Endothelial cell (in vitro differentiated cells): ENCODE results near the gene SLC9A4. TPM values are rescaled to one million over a fixed set of nuclear protein-coding genes. Genes with fewer than 3 reads are reported as not detected.

Experiments used
- DNase-seq: peaks from one replicate; pipeline ENCODE4 v3.0.0; 2021; ENCODE audit warnings: low spot score
- H3K27ac Mint-ChIP-seq: one replicate; pipeline ENCODE4 v1.8.0; 2021; ENCODE audit warnings: mixed read lengths, inconsistent platforms; ENCODE audit not compliant: unreplicated experiment
- H3K27me3 Mint-ChIP-seq: one replicate; pipeline ENCODE4 v1.8.0; 2021; ENCODE audit warnings: mild to moderate bottlenecking, moderate library complexity, mixed read lengths, inconsistent platforms; ENCODE audit not compliant: unreplicated experiment
- H3K36me3 Mint-ChIP-seq: one replicate; pipeline ENCODE4 v1.8.0; 2021; ENCODE audit warnings: mild to moderate bottlenecking, low read depth, mixed read lengths, inconsistent platforms; ENCODE audit not compliant: unreplicated experiment
- H3K4me1 Mint-ChIP-seq: one replicate; pipeline ENCODE4 v1.8.0; 2021; ENCODE audit warnings: mild to moderate bottlenecking, mixed read lengths, inconsistent platforms; ENCODE audit not compliant: unreplicated experiment
- H3K4me3 Mint-ChIP-seq: one replicate; pipeline ENCODE4 v1.8.0; 2021; ENCODE audit warnings: mild to moderate bottlenecking, mixed read lengths, inconsistent platforms; ENCODE audit not compliant: unreplicated experiment
- H3K9me3 Mint-ChIP-seq: one replicate; pipeline ENCODE4 v1.8.0; 2021; ENCODE audit warnings: mixed read lengths, inconsistent platforms; ENCODE audit not compliant: unreplicated experiment
- total RNA-seq: library from RNA; stranded (reverse); fragmentation: NEBNext Ultra II Directional; extraction: Animal tissue kit (Norgen Biotek cat#: 25700); gene quantifications from one replicate; pipeline ENCODE4 v1.2.1, GENCODE V29; 2021; ENCODE audit not compliant: unreplicated experiment
- TF ChIP-seq, protein P1 (sequence below): fragments of 200-600 bp; sonication (generic); IDR thresholded peaks from one replicate; pipeline ENCODE4 v1.5.0; 2021; ENCODE audit warnings: antibody characterized with exemption; ENCODE audit not compliant: unreplicated experiment

The SLC9A4 gene
- total RNA-seq, 1 donor from 2014 or later = 0.08 TPM

GRCh38 chr2:102520009-102520408, 47.0 kb downstream of the SLC9A4 start:
- Mint-ChIP-seq H3K4me3 (no peak overlapping the region), H3K27me3 (no peaks in the 10 kb centered on the region), H3K36me3 (no peaks in the 10 kb centered on the region), H3K4me1 (no peaks in the 10 kb centered on the region), H3K9me3 (no peaks in the 10 kb centered on the region), H3K27ac (no peak overlapping the region)
- TF ChIP-seq, protein P1, sequence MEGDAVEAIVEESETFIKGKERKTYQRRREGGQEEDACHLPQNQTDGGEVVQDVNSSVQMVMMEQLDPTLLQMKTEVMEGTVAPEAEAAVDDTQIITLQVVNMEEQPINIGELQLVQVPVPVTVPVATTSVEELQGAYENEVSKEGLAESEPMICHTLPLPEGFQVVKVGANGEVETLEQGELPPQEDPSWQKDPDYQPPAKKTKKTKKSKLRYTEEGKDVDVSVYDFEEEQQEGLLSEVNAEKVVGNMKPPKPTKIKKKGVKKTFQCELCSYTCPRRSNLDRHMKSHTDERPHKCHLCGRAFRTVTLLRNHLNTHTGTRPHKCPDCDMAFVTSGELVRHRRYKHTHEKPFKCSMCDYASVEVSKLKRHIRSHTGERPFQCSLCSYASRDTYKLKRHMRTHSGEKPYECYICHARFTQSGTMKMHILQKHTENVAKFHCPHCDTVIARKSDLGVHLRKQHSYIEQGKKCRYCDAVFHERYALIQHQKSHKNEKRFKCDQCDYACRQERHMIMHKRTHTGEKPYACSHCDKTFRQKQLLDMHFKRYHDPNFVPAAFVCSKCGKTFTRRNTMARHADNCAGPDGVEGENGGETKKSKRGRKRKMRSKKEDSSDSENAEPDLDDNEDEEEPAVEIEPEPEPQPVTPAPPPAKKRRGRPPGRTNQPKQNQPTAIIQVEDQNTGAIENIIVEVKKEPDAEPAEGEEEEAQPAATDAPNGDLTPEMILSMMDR = peak; percentile 69
- DNase-seq = peak; percentile 36

GRCh38 chr2:102520801-102521200, 47.8 kb downstream of the SLC9A4 start:
- TF ChIP-seq, protein P1 = no peak
- H3K9me3 Mint-ChIP-seq = no peaks in the 10 kb centered on the region
- H3K27me3 Mint-ChIP-seq = no peaks in the 10 kb centered on the region
- no peak overlapping the region for H3K4me3 Mint-ChIP-seq
- no peaks in the 10 kb centered on the region for H3K4me1 Mint-ChIP-seq
- no peaks in the 10 kb centered on the region for H3K36me3 Mint-ChIP-seq
- H3K27ac Mint-ChIP-seq = no peak overlapping the region
- DNase-seq = no peak

DNA sequence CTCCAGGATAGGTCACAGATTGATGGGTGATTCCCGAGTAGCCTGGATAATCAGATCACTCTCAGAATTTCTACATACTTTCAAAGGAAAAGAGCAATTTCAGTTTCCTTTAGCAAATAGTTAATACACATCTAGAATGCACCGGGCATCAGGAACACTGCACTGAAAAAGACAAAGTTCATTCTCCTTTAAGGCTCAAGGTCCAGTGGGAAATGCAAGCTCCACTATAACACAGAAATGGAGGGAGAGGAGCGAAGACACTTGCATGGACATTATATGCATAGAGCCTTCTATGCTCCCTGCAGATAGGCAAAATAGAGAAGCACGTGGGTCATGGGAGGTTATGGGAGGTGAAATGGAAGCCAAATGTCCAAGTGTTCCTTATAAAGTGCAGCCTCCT, 49.1 kb downstream of the SLC9A4 start:
- TF ChIP-seq, protein P1 = no peak
- DNase-seq = no peak
- no peaks in the 10 kb centered on the region for H3K4me1 Mint-ChIP-seq
- no peak overlapping the region for H3K27ac Mint-ChIP-seq
- H3K4me3 Mint-ChIP-seq = no peak overlapping the region
- no peaks in the 10 kb centered on the region for H3K9me3 Mint-ChIP-seq
- H3K27me3 Mint-ChIP-seq = no peaks in the 10 kb centered on the region
- H3K36me3 Mint-ChIP-seq = no peaks in the 10 kb centered on the region

GRCh38 chr2:102522890-102523289, 49.9 kb downstream of the SLC9A4 start:
- Mint-ChIP-seq H3K27ac (no peak overlapping the region), H3K4me1 (no peaks in the 10 kb centered on the region), H3K27me3 (no peaks in the 10 kb centered on the region), H3K36me3 (no peaks in the 10 kb centered on the region), H3K9me3 (no peaks in the 10 kb centered on the region), H3K4me3 (no peak overlapping the region)
- DNase-seq = no peak
- TF ChIP-seq, protein P1 = no peak

GRCh38 chr2:102523651-102524050, 50.6 kb downstream of the SLC9A4 start:
- H3K27ac Mint-ChIP-seq = no peak overlapping the region
- no peaks in the 10 kb centered on the region for H3K9me3 Mint-ChIP-seq
- no peaks in the 10 kb centered on the region for H3K27me3 Mint-ChIP-seq
- TF ChIP-seq, protein P1 = no peak
- H3K36me3 Mint-ChIP-seq = no peaks in the 10 kb centered on the region
- no peaks in the 10 kb centered on the region for H3K4me1 Mint-ChIP-seq
- H3K4me3 Mint-ChIP-seq = no peak overlapping the region
- no peak for DNase-seq
